ENCODE data around the gene GALNT11. TPM values are rescaled to one million over a fixed set of nuclear protein-coding genes. Genes with fewer than 3 reads are reported as not detected.
"Not testable (repeated sequence)": the region's sequence is repeated elsewhere in the genome, so short reads cannot be mapped to it uniquely, and the experiment has no call there.

GALNT11 gene
- total and polyA plus RNA-seq, 9 of the 15 experiments (the other 6 are each of a cell fraction or from before 2014, with no cell fraction given), result 8.2 to 59.5 (median 36.5) TPM

DNA sequence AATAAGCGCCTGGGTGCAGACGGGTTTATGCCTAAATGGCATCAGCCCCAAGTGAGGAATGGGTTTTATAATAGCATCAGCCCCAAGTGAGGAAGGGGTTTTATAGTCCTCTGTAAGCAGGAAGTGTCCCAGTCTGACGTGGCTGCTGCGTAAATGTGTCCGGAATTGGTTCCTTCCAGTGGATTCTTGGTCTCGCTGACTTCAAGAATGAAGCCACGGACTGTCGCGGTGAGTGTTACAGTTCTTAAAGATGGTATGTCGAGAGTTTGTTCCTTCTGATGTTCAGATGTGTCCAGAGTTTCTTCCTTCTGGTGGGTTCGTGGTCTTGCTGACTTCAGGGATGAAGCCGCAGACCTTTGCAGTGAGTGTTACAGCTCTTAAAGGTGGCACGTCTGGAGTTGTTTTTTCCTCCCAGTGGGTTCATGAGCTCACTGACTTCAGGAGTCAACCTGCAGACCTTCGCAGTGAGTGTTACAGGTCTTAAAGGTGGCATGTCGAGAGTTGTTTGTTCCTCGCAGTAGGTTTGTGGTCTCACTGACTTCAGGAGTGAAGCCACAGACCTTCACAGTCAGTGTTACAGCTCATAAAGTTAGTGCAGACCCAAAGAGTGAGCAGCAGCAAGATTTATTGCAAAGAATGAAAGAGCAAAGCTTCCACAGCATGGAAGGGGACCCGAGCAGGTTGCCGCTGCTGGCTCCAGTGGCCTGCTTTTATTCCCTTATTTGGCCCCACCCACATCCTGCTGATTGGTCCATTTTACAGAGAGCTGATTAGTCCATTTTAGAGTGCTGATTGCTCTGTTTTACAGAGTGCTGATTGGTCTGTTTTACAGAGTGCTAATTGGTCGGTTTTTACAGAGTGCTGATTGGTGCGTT lies 2.3 kb downstream of the GALNT11 start:
- Histone ChIP-seq H3K4me1 (replicated peaks in 1 of 2; ENCODE audit: control insufficient read depth in 2 of 2, insufficient read depth in 2 of 2, low read length in 2 of 2) (peaks cover 3 to 15% of the 10 kb centered on the region in 2 experiments; a peak in 3 of 5 replicates), H3K36me3 (ENCODE audit: control insufficient read depth, insufficient read depth, low read length) (peaks cover 12% of the 10 kb centered on the region; the same call in 2 of the 3 replicates)
- H3K4me3 ChIP-seq; H3K9me3 ChIP-seq (replicated peaks; ENCODE audit: control insufficient read depth, insufficient read depth, low read depth, low read length); H3K27ac ChIP-seq (ENCODE audit: extremely low read depth, low read depth, low read length); H4K20me1 ChIP-seq (replicated peaks; ENCODE audit: control insufficient read depth, insufficient read depth, low read length); H3K9ac ChIP-seq (ENCODE audit: insufficient read depth in 1 of 2, low read depth in 2 of 2, low read length in 2 of 2); H3K79me2 ChIP-seq (ENCODE audit: control insufficient read depth, insufficient read depth, low read length); ATAC-seq; DNase-seq (ENCODE audit: extremely low read depth in 1 of 4, low spot score in 3 of 4); FAIRE-seq; H3K27me3 ChIP-seq (ENCODE audit: control insufficient read depth in 2 of 2, insufficient read depth in 2 of 2, low read length in 2 of 2); CTCF ChIA-PET (ENCODE audit: low intra/inter-chr PET ratio); BruUV-seq (replicated peaks); H2AFZ ChIP-seq (ENCODE audit: low read depth, low read length); H3K9me1 ChIP-seq (ENCODE audit: control insufficient read depth, insufficient read depth, low read length); H3K4me2 ChIP-seq (ENCODE audit: insufficient read depth, low read length); in situ Hi-C loops (cut with MboI): not testable (repeated sequence)
- intact Hi-C loops (cut with micrococcal nuclease), result loop anchor here (5.0 kb wide), 1 partner anchor 35 kb away; no protein-coding TSS in a partner anchor
- TF ChIP-seq NFYB (IDR thresholded peaks at IDR 0.05; ENCODE audit: extremely low read depth, insufficient read length) (peak; percentile 74), C11orf30 (IDR thresholded peaks at IDR 0.05; ENCODE audit: low read depth) (peak; percentile 37), CC2D1A (IDR thresholded peaks at IDR 0.05) (peak; percentile 52; the same call in 1 of the 2 replicates), ZNF316 (IDR thresholded peaks at IDR 0.05) (peak; percentile 77), MED1 (CRISPR knock-in tag; IDR thresholded peaks at IDR 0.05; ENCODE audit: borderline replicate concordance) (peak; percentile 31; the same call in 1 of the 2 replicates), RBM25 (IDR thresholded peaks at IDR 0.05; ENCODE audit: low read depth, low read length, severe bottlenecking) (peak; percentile 42), MAFG (tag; conservative IDR thresholded peaks at IDR 0.05) (0 out of 2 replicates have a peak, but pooled peaks have one; percentile 12)
- WGBS (ENCODE audit: insufficient coverage, low coverage, missing lambda C conversion rate), result 95% methylated on average over 20 of the region's 20 CpGs
- POLR2A ChIA-PET, result interaction anchor here (0.6 kb wide), 1 partner anchor 98 kb away, joined by 3 read pairs; no protein-coding TSS in a partner anchor
